Cerebellar cortex (tissue), 1 donor: ENCODE data around the gene DACT1.

Experiments
- DNase-seq: peaks from one replicate; pipeline ENCODE4 v3.0.0-alpha.2; 2015; ENCODE audit warnings: low spot score

DACT1 gene

DNA sequence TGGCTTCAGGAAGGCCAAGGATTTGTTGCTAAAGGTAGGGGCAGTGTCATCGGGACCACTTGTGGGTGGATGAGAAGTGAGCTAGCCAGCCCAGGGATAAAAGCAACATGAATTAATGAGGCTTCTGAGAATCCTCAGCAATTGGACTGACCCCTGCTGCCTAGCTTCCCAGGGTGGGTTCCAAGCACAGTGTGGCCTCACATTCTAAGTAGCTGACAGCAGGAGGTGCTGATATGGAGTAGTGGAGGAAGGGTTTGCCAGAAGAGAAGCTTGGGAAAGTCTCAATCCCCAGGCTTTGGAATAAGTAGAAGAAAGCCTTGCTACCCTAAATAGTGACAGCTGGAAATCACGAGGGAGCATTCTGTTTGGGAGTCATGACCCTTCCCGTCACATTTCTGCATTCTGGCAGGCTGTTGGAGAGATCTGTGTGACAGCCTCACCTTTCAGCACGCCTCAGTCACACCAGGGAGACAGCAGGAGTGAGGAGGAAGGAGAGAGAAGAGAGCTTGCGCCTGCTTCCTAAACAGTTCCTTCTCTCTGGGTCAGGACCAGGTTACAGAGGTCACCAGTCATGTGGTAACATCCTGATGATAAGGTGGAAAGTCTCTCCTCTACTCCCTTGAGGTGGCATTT, 31.2 kb downstream of the DACT1 start:
- DNase-seq: no peak

DNA sequence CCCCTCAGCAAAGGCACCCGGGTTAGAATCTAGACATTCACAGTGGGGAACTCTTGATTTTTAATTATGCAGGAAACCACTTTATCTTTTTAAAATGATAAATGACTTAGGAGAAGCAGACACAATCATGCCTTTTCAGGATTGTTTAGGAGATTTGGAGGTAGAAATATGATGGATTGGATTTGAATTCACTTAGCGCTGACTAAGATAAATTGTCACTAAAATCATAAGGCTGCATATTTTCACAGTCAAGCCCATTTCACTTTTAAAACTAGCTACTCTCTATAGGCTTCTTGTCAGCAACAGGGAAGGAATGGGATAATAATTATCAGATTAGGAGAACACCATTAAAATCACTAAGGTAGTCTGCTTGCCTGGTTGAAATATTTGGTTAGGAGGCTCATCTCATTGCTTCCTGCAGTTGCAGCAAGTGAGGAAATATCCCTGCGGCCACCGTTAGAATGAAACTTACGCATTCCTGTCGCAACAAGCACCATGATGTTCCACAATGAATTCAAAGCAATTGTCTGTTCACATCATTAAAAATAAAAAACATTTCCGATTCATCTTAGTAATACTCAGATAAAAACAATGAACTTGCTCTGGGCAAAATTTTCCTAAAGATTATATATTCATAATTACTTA, 31.9 kb downstream of the DACT1 start:
- DNase-seq: no peak

DNA sequence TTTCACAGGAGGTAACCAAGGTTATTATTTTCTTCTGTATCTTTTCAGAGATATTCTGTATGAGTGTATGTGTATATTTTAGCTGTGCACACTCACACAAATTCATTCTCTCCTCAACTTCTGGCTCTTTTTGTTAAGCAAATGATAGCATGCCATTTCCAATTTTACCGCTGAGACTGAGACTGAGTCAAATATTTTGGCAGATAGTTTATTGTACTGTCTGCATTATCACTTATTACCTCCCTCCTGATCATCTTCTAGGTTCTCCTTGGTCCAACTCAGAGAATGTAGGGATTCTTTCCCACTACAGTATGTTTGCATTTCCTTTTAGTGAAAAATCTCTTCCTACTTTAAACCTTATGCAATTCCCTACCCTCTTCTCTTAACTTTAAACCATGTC, 33.3 kb downstream of the DACT1 start:
- no peak for DNase-seq

DNA sequence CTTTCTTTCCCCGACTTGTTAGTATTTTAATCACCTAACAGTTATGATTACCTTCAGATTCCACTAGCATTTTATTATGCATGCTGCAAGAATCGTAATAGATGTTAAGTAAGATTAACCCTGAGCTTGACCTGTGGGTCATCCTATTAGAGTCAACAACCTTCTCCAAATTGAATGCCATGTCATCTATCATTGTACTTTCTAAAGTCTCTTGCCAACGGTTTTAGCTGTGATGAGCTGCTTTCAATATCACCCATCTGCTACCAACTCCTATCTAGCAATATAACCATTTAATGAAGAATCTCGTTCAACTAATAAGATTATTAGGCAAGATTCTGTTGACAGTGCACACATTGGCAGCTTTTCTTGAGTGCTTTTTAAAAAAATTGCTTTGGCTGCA, 33.7 kb downstream of the DACT1 start:
- no peak for DNase-seq

DNA sequence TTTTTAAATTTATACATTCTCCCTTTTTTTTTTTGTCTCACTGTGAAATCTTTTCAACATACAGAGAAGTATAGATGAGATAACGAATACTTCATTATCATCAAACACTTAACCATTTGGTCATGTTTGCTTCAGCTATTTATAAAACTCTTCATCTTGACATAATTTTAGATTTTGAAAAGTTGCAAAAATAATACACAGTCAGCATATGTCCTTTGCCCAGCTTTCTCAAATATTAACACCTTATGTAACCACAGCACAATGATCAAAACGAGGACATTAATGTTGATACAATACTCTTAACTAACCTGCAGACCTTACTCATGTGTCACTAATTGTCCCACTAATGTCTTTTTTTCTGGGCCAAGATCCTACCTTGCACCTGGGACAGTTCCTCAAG, 36.0 kb downstream of the DACT1 start:
- no peak for DNase-seq

DNA sequence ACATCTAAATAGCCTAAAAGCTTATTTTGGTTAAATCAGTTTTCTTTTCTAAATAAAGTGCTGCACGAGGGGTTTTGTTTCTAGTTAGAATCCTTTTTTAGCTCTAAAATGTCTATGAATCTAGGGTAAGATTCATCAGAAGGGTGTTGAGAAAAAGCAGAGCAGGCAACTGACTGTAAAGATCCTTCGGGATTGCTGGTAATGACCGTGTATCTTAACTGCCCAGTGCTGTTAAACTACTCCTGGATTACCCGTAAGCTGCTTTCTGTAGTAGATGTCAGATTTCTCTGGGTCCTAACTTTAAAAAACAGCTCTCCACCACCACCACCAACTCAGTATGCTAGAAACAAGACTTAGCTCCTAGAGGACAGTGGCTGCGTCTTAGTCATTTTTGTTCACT, 39.2 kb downstream of the DACT1 start:
- no peak for DNase-seq

- no peak for DNase-seq
Measured at GRCh38 chr14:58677517-58677916, 39.8 kb downstream of the DACT1 start.

- no peak for DNase-seq
Measured at GRCh38 chr14:58677996-58678395, 40.2 kb downstream of the DACT1 start.

GRCh38 chr14:58680698-58681097, 42.9 kb downstream of the DACT1 start:
- no peak for DNase-seq

GRCh38 chr14:58687232-58687795, 49.6 kb downstream of the DACT1 start:
- no peak for DNase-seq

DNA sequence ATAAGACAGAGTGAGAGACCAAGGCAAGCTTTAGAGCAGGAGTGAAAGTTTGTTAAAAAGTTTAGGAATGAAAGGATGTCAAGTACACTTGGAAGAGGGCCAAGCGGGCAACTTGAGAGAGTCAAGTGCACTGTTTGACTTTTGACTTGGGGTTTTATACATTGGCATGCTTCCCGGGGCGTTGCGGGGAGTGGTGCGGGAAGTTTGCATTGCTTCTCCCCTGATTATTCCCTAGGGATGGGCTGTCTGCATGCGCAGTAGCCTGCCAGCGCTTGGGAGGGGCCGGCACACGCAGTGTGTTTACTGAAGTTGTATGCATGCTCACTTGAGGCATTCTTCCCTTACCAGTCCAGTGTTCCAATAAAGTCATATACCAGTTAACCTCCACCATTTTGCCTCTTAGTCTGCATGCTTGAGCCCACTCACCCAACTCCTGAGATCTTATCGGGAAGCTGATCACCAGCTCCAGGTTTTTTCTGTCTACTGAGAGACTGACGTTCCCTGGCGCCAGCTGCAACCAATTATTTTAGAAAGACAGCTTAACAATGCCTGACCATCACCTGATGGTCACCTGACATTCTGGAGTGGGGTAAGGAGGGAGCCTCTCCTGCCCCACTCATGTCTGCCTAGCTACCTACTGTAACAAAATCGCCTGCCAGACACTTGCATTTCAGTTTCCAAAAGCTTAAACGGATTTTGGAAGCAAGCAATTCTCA, 53.2 kb downstream of the DACT1 start:
- DNase-seq: no peak

DNA sequence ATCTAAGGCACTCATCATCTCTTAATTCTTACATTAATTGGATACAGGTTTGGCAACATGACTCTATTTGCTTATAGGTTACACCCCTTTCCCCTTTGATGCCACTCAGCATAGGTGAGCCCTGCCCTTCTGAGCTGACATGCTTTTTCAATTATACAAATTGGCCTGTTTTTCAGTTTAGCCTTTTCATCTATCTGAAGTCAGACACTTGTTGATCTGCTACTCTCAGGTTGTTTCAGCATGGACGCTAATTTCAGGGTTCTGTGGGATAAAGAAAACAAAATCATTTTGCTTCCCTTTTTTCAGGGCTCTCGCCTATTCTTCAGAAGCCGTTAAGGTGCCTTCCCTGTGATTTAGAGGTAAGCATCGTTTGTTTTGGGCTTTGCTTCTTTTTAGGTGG, 55.3 kb downstream of the DACT1 start:
- no peak for DNase-seq

GRCh38 chr14:58695514-58695913, 57.8 kb downstream of the DACT1 start:
- DNase-seq: no peak

DNA sequence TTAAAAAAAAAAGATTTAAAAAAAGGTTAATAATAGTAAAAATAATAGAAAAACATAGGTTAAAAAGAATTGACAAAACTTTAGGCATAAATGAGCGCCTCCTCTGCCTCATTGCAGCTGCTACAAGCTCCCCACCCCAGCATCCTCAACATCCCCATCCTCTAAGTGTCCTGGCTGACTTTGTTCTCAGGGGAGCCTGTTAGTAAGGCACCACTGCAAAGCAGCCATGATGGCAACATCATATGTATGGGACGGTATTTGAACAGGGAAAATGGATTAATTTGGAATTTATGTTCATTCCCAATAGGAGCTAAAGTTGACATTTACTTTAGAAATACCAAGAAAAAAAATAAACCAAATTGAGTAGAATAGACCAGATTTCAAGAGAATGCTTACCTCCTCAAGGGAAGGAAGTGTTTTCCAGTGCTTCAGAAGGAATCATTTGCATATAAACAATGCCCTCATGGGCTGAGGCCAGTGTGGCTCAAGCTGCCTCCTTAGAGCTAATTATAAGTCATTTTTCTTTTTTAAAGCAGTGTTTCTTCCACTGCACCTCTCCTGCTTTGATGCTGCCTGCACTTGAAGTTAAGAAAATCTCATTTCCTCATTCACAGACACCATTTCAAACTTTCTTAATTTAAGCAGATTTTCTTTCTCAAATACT, 59.6 kb downstream of the DACT1 start:
- DNase-seq: no peak
